A549 (cell line): ENCODE results near the gene PYGB. TPM values are rescaled to one million over a fixed set of nuclear protein-coding genes. Genes with fewer than 3 reads are reported as not detected.
A peak's percentile ranks its signal among the peaks of the same experiment; 100 is the strongest.

Experiments
- ATAC-seq, 2 experiments: fragments of 200-7000 bp in 1 of 2; fragments of >200 bp in 1 of 2; cut with Nextera tagmentation in 1 of 2; cut with Tn5 transposase in 1 of 2; 3 replicates each; pipeline versions ENCODE4 v1.8.0 to v1.9.1; 2018 to 2020; ENCODE audit warnings: mild to moderate bottlenecking in 1 of 2, moderate library complexity in 1 of 2
- CTCF ChIA-PET: fragments of 300-600 bp; sonication (Branson Sonifier 250); formaldehyde crosslinking; extraction: SDS; loops from one replicate; lab custom pipeline; 2021; ENCODE audit warnings: antibody characterized with exemption, inconsistent platforms; lab: Yijun Ruan, JAX
- POLR2A ChIA-PET: fragments of 350-600 bp; formaldehyde crosslinking; extraction: SDS; loops from one replicate; lab custom pipeline; 2021; ENCODE audit warnings: antibody characterized with exemption, inconsistent platforms; lab: Yijun Ruan, JAX
- DNase-seq, 2 experiments: peaks; one replicate each; pipeline versions ENCODE4 v3.0.0 to v3.0.0-alpha.2; 2011 to 2016; ENCODE audit warnings: low read depth in 1 of 2, low spot score in 1 of 2
- FAIRE-seq: peaks from 2 replicates; lab custom pipeline; 2011; peaks lifted over from hg19 to GRCh38; lab: Jason Lieb, UNC
- H3K27ac ChIP-seq, 2 experiments: fragments of >200 bp; sonication (Bioruptor Twin); formaldehyde crosslinking; 3 replicates each; pipeline ENCODE4 v1.5.1; 2016 to 2017
- H3K4me1 ChIP-seq: fragments of >200 bp; sonication (Bioruptor Twin); formaldehyde crosslinking; 3 replicates; pipeline ENCODE4 v1.6.1; 2016
- H3K4me2 ChIP-seq: fragments of >200 bp; sonication (Bioruptor Twin); formaldehyde crosslinking; 3 replicates; pipeline ENCODE4 v1.6.1; 2016
- H3K4me3 ChIP-seq: fragments of >200 bp; sonication (Bioruptor Twin); formaldehyde crosslinking; 3 replicates; pipeline ENCODE4 v1.5.1; 2016
- H3K9me3 ChIP-seq: fragments of >200 bp; sonication (Bioruptor Twin); formaldehyde crosslinking; 3 replicates; pipeline ENCODE4 v1.6.1; 2016
- CEBPB ChIP-seq, 2 experiments: fragments of >200 bp in 1 of 2; sonication (Bioruptor Twin) in 1 of 2; formaldehyde crosslinking in 1 of 2; IDR thresholded peaks; 2 replicates each; pipeline ENCODE4 v1.6.1; 2012 to 2016
- CTCF ChIP-seq: fragments of >200 bp; sonication (Bioruptor Twin); formaldehyde crosslinking; IDR thresholded peaks from 3 replicates; pipeline ENCODE4 v1.5.1; 2016
- EHF ChIP-seq: fragments of 250-450 bp; sonication (Bioruptor Pico); IDR thresholded peaks from 2 replicates; pipeline ENCODE4 v1.5.0; 2020; ENCODE audit warnings: mild to moderate bottlenecking
- FOSL2 ChIP-seq, 2 experiments: fragments of 450-650 bp in 1 of 2; fragments of >200 bp in 1 of 2; sonication (Bioruptor Twin) in 1 of 2; formaldehyde crosslinking; IDR thresholded peaks; 2 replicates each; pipeline versions ENCODE4 v1.5.0 to v1.6.1; 2016 to 2020; ENCODE audit warnings: mild to moderate bottlenecking in 1 of 2, moderate library complexity in 1 of 2
- FOXS1 ChIP-seq: fragments of 250-450 bp; sonication (Bioruptor Pico); IDR thresholded peaks from 2 replicates; pipeline ENCODE4 v1.5.0; 2020; ENCODE audit warnings: mild to moderate bottlenecking, moderate library complexity
- GATA3 ChIP-seq: IDR thresholded peaks from 2 replicates; pipeline ENCODE4 v1.6.1; 2012; ENCODE audit warnings: borderline replicate concordance
- HDAC2 ChIP-seq: fragments of 200-600 bp; sonication (generic); IDR thresholded peaks from 2 replicates; pipeline ENCODE4 v1.6.1; 2016
- HEYL ChIP-seq: fragments of 250-450 bp; sonication (Bioruptor Pico); IDR thresholded peaks from 2 replicates; pipeline ENCODE4 v1.8.0; 2021; ENCODE audit warnings: mild to moderate bottlenecking, moderate library complexity
- HOXA7 ChIP-seq: fragments of 250-450 bp; sonication (Bioruptor Pico); IDR thresholded peaks from 2 replicates; pipeline ENCODE4 v1.5.0; 2020; ENCODE audit warnings: mild to moderate bottlenecking, moderate library complexity
- HOXB13 ChIP-seq: fragments of 250-450 bp; sonication (Bioruptor Pico); IDR thresholded peaks from 2 replicates; pipeline ENCODE4 v1.5.0; 2020; ENCODE audit warnings: low read depth, mild to moderate bottlenecking, moderate library complexity
- HOXB5 ChIP-seq: fragments of 250-450 bp; sonication (Bioruptor Pico); IDR thresholded peaks from 2 replicates; pipeline ENCODE4 v1.5.0; 2020; ENCODE audit warnings: mild to moderate bottlenecking, moderate library complexity
- POLR2A ChIP-seq: IDR thresholded peaks from 2 replicates; pipeline ENCODE4 v1.6.1; 2012; ENCODE audit warnings: mild to moderate bottlenecking, low read length
- RAD21 ChIP-seq, 2 experiments: fragments of >200 bp in 1 of 2; sonication (Bioruptor Twin) in 1 of 2; formaldehyde crosslinking in 1 of 2; IDR thresholded peaks in 1 of 2; conservative IDR thresholded peaks in 1 of 2; 2 replicates in 1 of 2; 3 replicates in 1 of 2; pipeline ENCODE4 v1.6.1; 2012 to 2018; ENCODE audit warnings: inconsistent platforms in 1 of 2
- REST ChIP-seq: fragments of 200-600 bp; sonication (generic); IDR thresholded peaks from 2 replicates; pipeline ENCODE4 v1.6.1; 2016; ENCODE audit warnings: antibody characterized with exemption, mild to moderate bottlenecking, moderate library complexity
- TP53 ChIP-seq: fragments of 250-450 bp; sonication (Bioruptor Pico); IDR thresholded peaks from 2 replicates; pipeline ENCODE4 v1.5.0; 2021; ENCODE audit warnings: mild to moderate bottlenecking, moderate library complexity
- USF2 ChIP-seq: fragments of 450-650 bp; IDR thresholded peaks from 2 replicates; pipeline ENCODE4 v1.6.1; 2014; ENCODE audit warnings: antibody characterized with exemption
- WGBS: methylation state at CpG from one replicate; pipeline ENCODE4 v1.1.6; 2017; ENCODE audit errors: missing lambda C conversion rate; 5-methylcytosine and 5-hydroxymethylcytosine counted together
- polyA plus RNA-seq, 4 experiments: library from polyadenylated mRNA; depleted of rRNA in 3 of 4; stranded (reverse); fragments of >200 nt; fragmentation: RNase III in 1 of 4; extraction: RNeasy Plus Mini Kit Qiagen cat#74134 plus additional on column Dnase treatment in 1 of 4; gene quantifications; 2 replicates in 3 of 4; 3 replicates in 1 of 4; pipeline ENCODE4 v1.2.3, GENCODE V29; 2011 to 2017
- TF ChIP-seq, protein P1 (sequence below): fragments of >200 bp; sonication (Bioruptor Twin); formaldehyde crosslinking; IDR thresholded peaks from 2 replicates; pipeline ENCODE4 v1.6.1; 2016

Gene PYGB
- polyA plus RNA-seq, 2 of the 4 experiments (the other 2 are of a cell fraction) = 93.2 to 100 TPM

- POLR2A ChIA-PET = no interaction called here
These were observed 31.5 kb downstream of the PYGB start for GRCh38 chr20:25279403-25279802.

DNA sequence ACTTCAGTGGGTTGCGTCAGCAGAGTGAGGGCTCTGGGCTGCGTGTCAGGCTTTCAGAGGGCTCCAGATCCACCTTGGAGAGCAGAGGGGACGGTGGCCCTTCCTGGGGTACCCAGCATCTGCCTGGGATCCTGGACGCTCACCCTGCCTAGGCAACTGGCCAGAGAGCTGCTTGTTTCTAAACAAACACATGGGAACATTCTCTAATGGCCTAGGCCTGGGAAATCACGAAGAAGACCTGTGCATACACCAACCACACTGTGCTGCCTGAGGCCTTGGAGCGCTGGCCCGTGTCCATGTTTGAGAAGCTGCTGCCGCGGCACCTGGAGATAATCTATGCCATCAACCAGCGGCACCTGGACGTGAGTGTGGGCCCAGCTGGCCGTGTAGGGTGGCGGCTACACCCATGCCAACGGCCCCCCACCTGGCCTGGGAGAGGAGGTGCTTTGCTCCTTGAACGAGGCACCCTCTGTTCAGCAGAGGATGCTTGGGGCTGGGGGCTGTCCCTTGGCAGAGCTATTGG is 32.2 kb downstream of the PYGB start:
- POLR2A ChIA-PET = no interaction called here

More at GRCh38 chr20:25279403-25279802, 31.5 kb downstream of the PYGB start:
- CTCF ChIA-PET = interaction anchor here (0.6 to 8.6 kb wide), 4 partner anchors 15 to 106 kb away, joined by 3 to 42 read pairs (median 3); no protein-coding TSS in a partner anchor
- H3K4me3 ChIP-seq = no peak overlapping the region
- DNase-seq (no peak), ATAC-seq (no peak), FAIRE-seq (no peak)
- H3K4me2 ChIP-seq = no peak overlapping the region
- H3K9me3 ChIP-seq = no peaks in the 10 kb centered on the region
- no peak for TF ChIP-seq POLR2A
- no peak for TF ChIP-seq USF2
- 76% methylated on average over 9 of the region's 9 CpGs for WGBS
- no peak overlapping the region; a peak in 1 of 6 replicates for H3K27ac ChIP-seq
- H3K4me1 ChIP-seq = no peaks in the 10 kb centered on the region; the same call in 2 of the 3 replicates

More for the DNA sequence above, 32.2 kb downstream of the PYGB start:
- TF ChIP-seq HOXB5 (CRISPR knock-in tag) = no peak
- TF ChIP-seq FOSL2 (IDR thresholded peaks at IDR 0.05) = no peak
- no peak for TF ChIP-seq FOSL2 (CRISPR knock-in tag; IDR thresholded peaks at IDR 0.05)
- TF ChIP-seq TP53 (CRISPR knock-in tag) = no peak
- TF ChIP-seq HEYL (CRISPR knock-in tag) = no peak
- no peak for TF ChIP-seq EHF (CRISPR knock-in tag)
- no peak for TF ChIP-seq HOXB13 (CRISPR knock-in tag)
- no peak for TF ChIP-seq RAD21 (conservative IDR thresholded peaks at IDR 0.05 in 1 of 2, IDR thresholded peaks at IDR 0.05 in 1 of 2)
- no peak for TF ChIP-seq GATA3
- TF ChIP-seq HOXA7 = no peak
- TF ChIP-seq FOXS1 (CRISPR knock-in tag) = no peak
- TF ChIP-seq HDAC2 = no peak
- TF ChIP-seq, protein P1, sequence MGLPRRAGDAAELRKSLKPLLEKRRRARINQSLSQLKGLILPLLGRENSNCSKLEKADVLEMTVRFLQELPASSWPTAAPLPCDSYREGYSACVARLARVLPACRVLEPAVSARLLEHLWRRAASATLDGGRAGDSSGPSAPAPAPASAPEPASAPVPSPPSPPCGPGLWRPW = no peak
- TF ChIP-seq CEBPB (IDR thresholded peaks at IDR 0.05) = no peak
- TF ChIP-seq CTCF = no peak
- TF ChIP-seq REST = no peak
- TF ChIP-seq, all 56 proteins: peak for 0
- 86% methylated on average over 15 of the region's 15 CpGs for WGBS
- FAIRE-seq (no peak), ATAC-seq (0 out of 6 replicates have a peak, but pooled peaks of 1 of the 2 experiments have one; percentile 3), DNase-seq (no peak)
- CTCF ChIA-PET = interaction anchor here (0.6 to 8.6 kb wide), 4 partner anchors 15 to 215 kb away, joined by 3 to 42 read pairs (median 3); no protein-coding TSS in a partner anchor
- Histone ChIP-seq H3K4me2 (no peak overlapping the region), H3K4me1 (no peaks in the 10 kb centered on the region; the same call in 2 of the 3 replicates), H3K4me3 (no peak overlapping the region), H3K27ac (no peak overlapping the region; a peak in 1 of 6 replicates), H3K9me3 (no peaks in the 10 kb centered on the region)
